Stomach (tissue), 9 donors: ENCODE measurements around the gene HS2ST1. TPM values are rescaled to one million over a fixed set of nuclear protein-coding genes. Genes with fewer than 3 reads are reported as not detected.

Experiments
- DNase-seq, 2 donors: peaks; one replicate each; pipeline versions ENCODE4 v3.0.0 to v3.0.0-alpha.2; 2013 to 2019
- H3K27ac ChIP-seq, 5 donors: fragments of 200-600 bp in 4 of 5; sonication (generic) in 4 of 5; one replicate each; pipeline ENCODE4 v1.5.1; 2013 to 2019; ENCODE audit warnings: mild to moderate bottlenecking in 1 of 5, moderate library complexity in 1 of 5
- H3K27me3 ChIP-seq, 3 donors: fragments of 200-600 bp; sonication (generic); one replicate each; pipeline ENCODE4 v1.5.1; 2017 to 2019; ENCODE audit warnings: mixed run types in 1 of 3
- H3K36me3 ChIP-seq, 4 donors: fragments of 200-600 bp; sonication (generic); 1 replicate in 3 of 4; 2 replicates in 1 of 4; pipeline ENCODE4 v1.5.1; 2016 to 2019
- H3K4me1 ChIP-seq, 4 donors: fragments of 200-600 bp; sonication (generic); one replicate each; pipeline ENCODE4 v1.5.1; 2016 to 2019
- H3K4me3 ChIP-seq, 4 donors: fragments of 200-600 bp; sonication (generic) in 3 of 4; one replicate each; pipeline ENCODE4 v1.5.1; 2016 to 2019; ENCODE audit warnings: mild to moderate bottlenecking in 1 of 4
- H3K9me3 ChIP-seq, 4 donors: fragments of 200-600 bp; sonication (generic); one replicate each; pipeline ENCODE4 v1.5.1; 2016 to 2019
- EP300 ChIP-seq: sonication (generic); formaldehyde crosslinking; IDR thresholded peaks from one replicate; pipeline ENCODE4 v1.6.1; 2017; ENCODE audit warnings: antibody characterized with exemption
- POLR2A ChIP-seq, 4 donors: fragments of 450-650 bp; IDR thresholded peaks; one replicate each; pipeline ENCODE4 v1.6.1; 2016; ENCODE audit warnings: antibody characterized with exemption in 4 of 4, control low read depth in 2 of 4, mild to moderate bottlenecking in 1 of 4, moderate library complexity in 1 of 4
- POLR2AphosphoS5 ChIP-seq, 3 donors: sonication (generic); formaldehyde crosslinking; IDR thresholded peaks; one replicate each; pipeline ENCODE4 v1.6.1; 2016; ENCODE audit warnings: antibody characterized with exemption in 3 of 3
- WGBS, 5 donors: extraction: QIAGEN DNeasy Blood & Tissue Kit in 3 of 5; methylation state at CpG; one replicate each; pipeline versions ENCODE4 v1.1.5 to v1.1.7; 2013 to 2018; 5-methylcytosine and 5-hydroxymethylcytosine counted together
- intact Hi-C: fragments of 100-400 bp; cut with DNase I; formaldehyde crosslinking; loops from one replicate; pipeline ENCODE4 v1.15.1; 2023; ENCODE audit warnings: low total_unique reads
- polyA plus RNA-seq, 3 donors: library from polyadenylated mRNA; stranded (reverse); fragments of 200-250 nt; gene quantifications; one replicate each; pipeline ENCODE4 v1.2.3, GENCODE V29; 2013
- total RNA-seq, 5 donors: library from RNA; depleted of rRNA; stranded (reverse); fragments of >200 nt; gene quantifications; one replicate each; pipeline versions ENCODE4 v1.1.0 to v1.2.3, GENCODE V29; 2014 to 2016
- TF ChIP-seq, protein P1 (sequence below), 7 experiments: fragments of 450-650 bp in 4 of 7; fragments of 200-600 bp in 3 of 7; sonication (generic) in 3 of 7; IDR thresholded peaks; one replicate each; pipeline ENCODE4 v1.5.1; 2016 to 2019; ENCODE audit warnings: antibody characterized with exemption in 7 of 7, control low read depth in 2 of 7, mild to moderate bottlenecking in 1 of 7
- donor health status: healthy with polysubstance abuse.
- donor health status: Bipolar disorder and iron deficiency.
- donor health status: healthy.

HS2ST1 gene
- total and polyA plus RNA-seq, 8 donors: 1.8 to 29.0 (median 5.1) TPM

DNA sequence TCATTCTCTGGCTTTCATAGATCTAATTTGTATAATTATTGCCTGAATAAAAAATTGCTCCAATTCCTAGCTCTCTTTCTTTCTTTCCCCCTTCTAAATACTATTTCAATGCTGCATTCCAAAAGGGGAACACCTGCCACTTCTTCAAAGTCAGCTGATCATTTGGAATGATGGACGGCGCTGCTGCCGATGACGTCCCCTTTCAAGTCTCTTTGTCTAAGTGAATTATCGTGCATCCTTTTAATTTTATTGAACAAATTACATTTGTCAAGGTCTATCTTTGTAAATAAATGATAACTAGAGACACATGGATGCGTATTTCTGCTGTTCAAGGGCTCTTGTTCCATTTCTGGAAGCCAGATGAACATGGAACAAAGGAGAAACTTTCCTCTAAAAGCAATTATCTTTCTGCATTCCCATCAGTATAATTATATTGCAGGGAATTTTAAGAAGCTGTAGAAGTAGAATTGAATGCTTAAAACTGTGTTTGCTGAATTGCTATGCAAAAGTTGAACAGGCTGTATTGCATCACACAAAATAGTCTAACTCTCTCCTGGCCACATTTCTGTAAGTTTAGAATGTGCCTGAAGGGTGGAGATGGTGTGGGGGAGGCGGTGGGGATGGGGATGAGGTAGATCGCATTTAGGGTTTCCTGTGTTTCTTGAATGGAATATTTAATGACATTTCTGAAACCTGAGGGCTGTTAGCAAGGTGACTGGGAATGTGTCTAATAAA lies 222.3 kb downstream of the HS2ST1 start:
- peaks cover 0 to 8% (median 7%) of the 10 kb centered on the region in 4 donors for H3K4me1 ChIP-seq
- no peak overlapping the region for H3K4me3 ChIP-seq
- TF ChIP-seq, protein P1, sequence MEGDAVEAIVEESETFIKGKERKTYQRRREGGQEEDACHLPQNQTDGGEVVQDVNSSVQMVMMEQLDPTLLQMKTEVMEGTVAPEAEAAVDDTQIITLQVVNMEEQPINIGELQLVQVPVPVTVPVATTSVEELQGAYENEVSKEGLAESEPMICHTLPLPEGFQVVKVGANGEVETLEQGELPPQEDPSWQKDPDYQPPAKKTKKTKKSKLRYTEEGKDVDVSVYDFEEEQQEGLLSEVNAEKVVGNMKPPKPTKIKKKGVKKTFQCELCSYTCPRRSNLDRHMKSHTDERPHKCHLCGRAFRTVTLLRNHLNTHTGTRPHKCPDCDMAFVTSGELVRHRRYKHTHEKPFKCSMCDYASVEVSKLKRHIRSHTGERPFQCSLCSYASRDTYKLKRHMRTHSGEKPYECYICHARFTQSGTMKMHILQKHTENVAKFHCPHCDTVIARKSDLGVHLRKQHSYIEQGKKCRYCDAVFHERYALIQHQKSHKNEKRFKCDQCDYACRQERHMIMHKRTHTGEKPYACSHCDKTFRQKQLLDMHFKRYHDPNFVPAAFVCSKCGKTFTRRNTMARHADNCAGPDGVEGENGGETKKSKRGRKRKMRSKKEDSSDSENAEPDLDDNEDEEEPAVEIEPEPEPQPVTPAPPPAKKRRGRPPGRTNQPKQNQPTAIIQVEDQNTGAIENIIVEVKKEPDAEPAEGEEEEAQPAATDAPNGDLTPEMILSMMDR (IDR thresholded peaks at IDR 0.05): no peak
- no peak for TF ChIP-seq POLR2AphosphoS5 (IDR thresholded peaks at IDR 0.05)
- H3K36me3 ChIP-seq: no peaks in the 10 kb centered on the region
- no peak for DNase-seq
- intact Hi-C loops: loop anchor here (10.0 kb wide), 1 partner anchor 158 kb away; no protein-coding TSS in a partner anchor
- no peaks in the 10 kb centered on the region for H3K9me3 ChIP-seq
- peaks cover 0 to 6% (median 0%) of the 10 kb centered on the region in 3 donors for H3K27me3 ChIP-seq
- 82 to 88% (median 83%) methylated on average over 8 of the region's 8 CpGs for WGBS, 5 donors
- H3K27ac ChIP-seq: no peak overlapping the region

DNA sequence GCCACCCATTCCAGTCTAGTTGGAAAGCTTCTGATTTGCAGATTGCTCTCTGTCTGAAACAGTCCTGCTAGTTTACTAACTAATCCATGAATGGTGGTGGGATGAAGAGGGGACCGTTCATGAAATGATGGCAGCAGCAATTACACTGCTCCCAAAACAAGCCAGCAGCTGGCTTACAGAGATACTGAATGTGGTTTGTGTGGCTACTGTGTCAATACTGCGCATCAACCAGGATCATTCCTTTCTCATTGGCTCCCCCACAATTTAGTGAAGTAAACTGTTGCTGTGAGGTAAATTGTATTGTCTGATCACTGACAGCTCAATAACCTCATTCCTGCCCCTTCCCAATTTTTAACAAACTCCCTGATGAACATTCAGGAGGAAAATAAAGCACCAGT lies 222.9 kb downstream of the HS2ST1 start:
- TF ChIP-seq POLR2A (IDR thresholded peaks at IDR 0.05) (no peak), EP300 (no peak), POLR2AphosphoS5 (IDR thresholded peaks at IDR 0.05) (no peak)
- TF ChIP-seq, protein P1 (IDR thresholded peaks at IDR 0.05): no peak
- Histone ChIP-seq H3K4me1 (peaks cover 0 to 3% (median 2%) of the 10 kb centered on the region in 4 donors), H3K4me3 (no peak overlapping the region), H3K36me3 (no peaks in the 10 kb centered on the region), H3K9me3 (no peaks in the 10 kb centered on the region), H3K27me3 (peaks cover 0 to 3% (median 0%) of the 10 kb centered on the region in 3 donors), H3K27ac (no peak overlapping the region)
- WGBS, 5 donors: 77 to 89% (median 86%) methylated on average over 2 of the region's 2 CpGs
- intact Hi-C loops: loop anchor here (10.0 kb wide), 1 partner anchor 157 kb away; no protein-coding TSS in a partner anchor
- DNase-seq: no peak

DNA sequence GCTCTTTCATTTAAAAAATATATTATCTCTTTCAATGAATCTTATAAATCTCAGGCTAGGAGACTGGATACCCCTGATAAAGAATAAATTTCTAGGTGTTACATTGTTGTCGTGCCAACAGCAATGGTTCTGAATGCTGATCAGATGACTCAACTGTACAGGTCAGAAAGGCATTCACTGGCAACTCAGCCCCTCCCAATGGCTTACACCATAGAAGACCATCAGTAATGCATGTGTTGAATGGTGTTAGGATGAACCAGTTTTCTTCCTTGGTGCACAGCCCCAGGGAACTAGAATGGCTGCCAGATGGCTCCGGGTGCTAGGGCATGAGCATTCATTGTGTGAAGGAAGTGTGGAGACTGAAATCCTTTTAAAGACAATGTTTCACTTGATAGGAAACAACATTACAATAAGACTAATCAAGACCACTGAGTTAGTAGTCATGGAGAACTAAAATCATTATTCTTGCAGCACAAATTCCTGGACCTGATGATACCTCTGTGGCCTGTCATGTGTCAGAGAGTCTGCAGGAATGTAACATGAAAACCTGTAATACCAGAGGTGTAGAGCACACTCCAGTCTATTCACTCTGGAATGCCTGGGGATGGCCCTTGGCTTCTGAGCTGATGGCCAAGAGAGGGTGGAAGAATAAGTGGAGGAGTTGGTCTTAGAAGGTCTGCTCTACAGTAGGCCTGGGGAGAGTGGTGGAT lies 226.6 kb downstream of the HS2ST1 start:
- no peaks in the 10 kb centered on the region for H3K4me1 ChIP-seq
- DNase-seq: no peak
- no peaks in the 10 kb centered on the region for H3K36me3 ChIP-seq
- intact Hi-C loops: no loop called here
- no peaks in the 10 kb centered on the region for H3K9me3 ChIP-seq
- TF ChIP-seq EP300 (no peak), POLR2A (IDR thresholded peaks at IDR 0.05) (no peak), POLR2AphosphoS5 (IDR thresholded peaks at IDR 0.05) (no peak)
- TF ChIP-seq, protein P1 (IDR thresholded peaks at IDR 0.05): no peak
- WGBS, 5 donors: 69 to 96% (median 94%) methylated on average over 2 of the region's 2 CpGs
- H3K27me3 ChIP-seq: no peaks in the 10 kb centered on the region
- H3K27ac ChIP-seq: no peak overlapping the region
- H3K4me3 ChIP-seq: no peak overlapping the region

DNA sequence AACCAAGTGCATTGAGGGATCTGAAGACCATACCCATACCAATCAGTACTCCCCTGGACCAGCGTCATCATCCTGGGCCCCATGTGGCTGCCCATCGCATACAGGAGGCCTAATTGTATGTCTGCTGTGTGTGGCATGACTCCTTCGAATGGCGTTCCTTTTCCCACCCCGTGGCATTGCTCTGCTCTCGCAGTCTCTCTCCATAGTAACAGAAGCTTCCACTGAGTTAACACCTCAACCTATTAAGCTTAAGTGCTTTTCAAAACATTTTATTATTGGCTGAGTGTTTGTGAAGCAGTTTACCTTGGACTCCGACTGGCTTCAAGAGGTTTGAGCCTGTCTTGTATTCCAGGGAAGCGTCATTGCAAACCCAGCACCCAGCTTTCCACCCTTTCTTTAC lies 227.1 kb downstream of the HS2ST1 start:
- intact Hi-C loops: no loop called here

More for the DNA sequence above, 227.1 kb downstream of the HS2ST1 start:
- Histone ChIP-seq H3K4me3 (no peak overlapping the region), H3K36me3 (no peaks in the 10 kb centered on the region), H3K27me3 (no peaks in the 10 kb centered on the region), H3K27ac (no peak overlapping the region), H3K9me3 (no peaks in the 10 kb centered on the region), H3K4me1 (no peaks in the 10 kb centered on the region)
- no peak for DNase-seq
- TF ChIP-seq, protein P1 (IDR thresholded peaks at IDR 0.05): no peak
- TF ChIP-seq POLR2AphosphoS5 (IDR thresholded peaks at IDR 0.05) (no peak), POLR2A (IDR thresholded peaks at IDR 0.05) (no peak), EP300 (no peak)
- 92 to 97% (median 93%) methylated on average over 8 of the region's 8 CpGs for WGBS, 5 donors
